OCI-LY1 (cell line): ENCODE measurements around the gene KLK5.
"Not testable (repeated sequence)": the region's sequence is repeated elsewhere in the genome, so short reads cannot be mapped to it uniquely, and the experiment has no call there.

Experiments used
- H2AFZ ChIP-seq: fragments of 200-600 bp; sonication (generic), shearing (Covaris generic); 2 replicates; pipeline ENCODE4 v1.6.0; 2014; ENCODE audit warnings: antibody characterized with exemption, mild to moderate bottlenecking, low read length
- H3F3A ChIP-seq: fragments of 200-600 bp; sonication (generic), shearing (Covaris generic); 2 replicates; pipeline ENCODE4 v1.6.0; 2014; ENCODE audit warnings: mild to moderate bottlenecking, antibody characterized with exemption, low read length, moderate library complexity; ENCODE audit not compliant: insufficient read depth
- H3K27ac ChIP-seq: fragments of 200-600 bp; sonication (generic); 2 replicates; pipeline ENCODE4 v1.5.1; 2014; ENCODE audit warnings: low read length, mixed run types, mild to moderate bottlenecking, low read depth; ENCODE audit not compliant: poor library complexity, severe bottlenecking
- H3K27me3 ChIP-seq: fragments of 200-600 bp; sonication (generic); 2 replicates; pipeline ENCODE4 v1.6.0; 2014; ENCODE audit warnings: antibody characterized with exemption, mild to moderate bottlenecking, low read length, moderate library complexity; ENCODE audit not compliant: insufficient read depth
- H3K36me3 ChIP-seq: fragments of 200-600 bp; sonication (generic); 2 replicates; pipeline ENCODE4 v1.6.1; 2014; ENCODE audit warnings: mild to moderate bottlenecking, antibody characterized with exemption, low read length, moderate library complexity, mixed read lengths; ENCODE audit not compliant: insufficient read depth
- H3K4me1 ChIP-seq: fragments of 200-600 bp; sonication (generic); 2 replicates; pipeline ENCODE4 v1.5.1; 2014; ENCODE audit warnings: mild to moderate bottlenecking, low read length, moderate library complexity; ENCODE audit not compliant: insufficient read depth, severe bottlenecking
- H3K4me2 ChIP-seq: fragments of 200-600 bp; sonication (generic), shearing (Covaris generic); 2 replicates; pipeline ENCODE4 v1.6.1; 2014; ENCODE audit warnings: low read length
- H3K4me3 ChIP-seq: fragments of 200-600 bp; sonication (generic); 2 replicates; pipeline ENCODE4 v1.5.1; 2014; ENCODE audit warnings: low read length, low read depth, mild to moderate bottlenecking, mixed read lengths; ENCODE audit not compliant: poor library complexity, severe bottlenecking
- H3K79me2 ChIP-seq: fragments of 200-600 bp; shearing (Covaris generic); 2 replicates; pipeline ENCODE4 v1.6.1; 2016; ENCODE audit warnings: mixed run types, low read length, mixed read lengths; ENCODE audit not compliant: insufficient read depth
- H3K9ac ChIP-seq: fragments of 200-600 bp; sonication (generic), shearing (Covaris generic); 2 replicates; pipeline ENCODE4 v1.6.1; 2014; ENCODE audit warnings: mild to moderate bottlenecking, low read length, mixed read lengths
- H3K9me2 ChIP-seq: fragments of 200-600 bp; sonication (generic), shearing (Covaris generic); 2 replicates; pipeline ENCODE4 v1.6.1; 2014; ENCODE audit warnings: low read depth, mild to moderate bottlenecking, low read length, mixed read lengths
- H3K9me3 ChIP-seq: fragments of 200-600 bp; shearing (Covaris generic); 2 replicates; pipeline ENCODE4 v1.6.1; 2014; ENCODE audit warnings: low read length, mixed read lengths
- H4K20me1 ChIP-seq: fragments of 200-600 bp; sonication (generic), shearing (Covaris generic); 2 replicates; pipeline ENCODE4 v1.6.0; 2016; ENCODE audit warnings: mild to moderate bottlenecking, low read length; ENCODE audit not compliant: insufficient read depth
- EZH2 ChIP-seq: fragments of 200-600 bp; sonication (generic), shearing (Covaris generic); IDR thresholded peaks from 2 replicates; pipeline ENCODE4 v1.8.0; 2017; ENCODE audit warnings: borderline replicate concordance, mixed run types, mild to moderate bottlenecking, antibody characterized with exemption, low read length, moderate library complexity, mixed read lengths
- TF ChIP-seq, protein P1 (sequence below): fragments of 200-600 bp; sonication (generic), shearing (Covaris generic); IDR thresholded peaks from 2 replicates; pipeline ENCODE4 v1.5.1; 2017; ENCODE audit warnings: mild to moderate bottlenecking, antibody characterized with exemption, low read length, moderate library complexity, mixed read lengths

KLK5 gene

GRCh38 chr19:50975766-50976165 is 22.9 kb upstream of the KLK5 start:
- H3K9me3 ChIP-seq = no peaks in the 10 kb centered on the region
- no peak overlapping the region for H2AFZ ChIP-seq
- no peaks in the 10 kb centered on the region for H3K4me1 ChIP-seq
- no peak overlapping the region for H3K4me2 ChIP-seq
- H3K4me3 ChIP-seq = no peak overlapping the region
- TF ChIP-seq, protein P1, sequence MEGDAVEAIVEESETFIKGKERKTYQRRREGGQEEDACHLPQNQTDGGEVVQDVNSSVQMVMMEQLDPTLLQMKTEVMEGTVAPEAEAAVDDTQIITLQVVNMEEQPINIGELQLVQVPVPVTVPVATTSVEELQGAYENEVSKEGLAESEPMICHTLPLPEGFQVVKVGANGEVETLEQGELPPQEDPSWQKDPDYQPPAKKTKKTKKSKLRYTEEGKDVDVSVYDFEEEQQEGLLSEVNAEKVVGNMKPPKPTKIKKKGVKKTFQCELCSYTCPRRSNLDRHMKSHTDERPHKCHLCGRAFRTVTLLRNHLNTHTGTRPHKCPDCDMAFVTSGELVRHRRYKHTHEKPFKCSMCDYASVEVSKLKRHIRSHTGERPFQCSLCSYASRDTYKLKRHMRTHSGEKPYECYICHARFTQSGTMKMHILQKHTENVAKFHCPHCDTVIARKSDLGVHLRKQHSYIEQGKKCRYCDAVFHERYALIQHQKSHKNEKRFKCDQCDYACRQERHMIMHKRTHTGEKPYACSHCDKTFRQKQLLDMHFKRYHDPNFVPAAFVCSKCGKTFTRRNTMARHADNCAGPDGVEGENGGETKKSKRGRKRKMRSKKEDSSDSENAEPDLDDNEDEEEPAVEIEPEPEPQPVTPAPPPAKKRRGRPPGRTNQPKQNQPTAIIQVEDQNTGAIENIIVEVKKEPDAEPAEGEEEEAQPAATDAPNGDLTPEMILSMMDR = no peak
- TF ChIP-seq EZH2 = no peak
- H3K79me2 ChIP-seq = no peaks in the 10 kb centered on the region
- H3F3A ChIP-seq = no peaks in the 10 kb centered on the region
- H4K20me1 ChIP-seq = no peaks in the 10 kb centered on the region
- H3K27me3 ChIP-seq = no peaks in the 10 kb centered on the region
- H3K36me3 ChIP-seq = no peaks in the 10 kb centered on the region
- H3K9me2 ChIP-seq = no peaks in the 10 kb centered on the region
- H3K27ac ChIP-seq = no peak overlapping the region
- no peak overlapping the region for H3K9ac ChIP-seq

DNA sequence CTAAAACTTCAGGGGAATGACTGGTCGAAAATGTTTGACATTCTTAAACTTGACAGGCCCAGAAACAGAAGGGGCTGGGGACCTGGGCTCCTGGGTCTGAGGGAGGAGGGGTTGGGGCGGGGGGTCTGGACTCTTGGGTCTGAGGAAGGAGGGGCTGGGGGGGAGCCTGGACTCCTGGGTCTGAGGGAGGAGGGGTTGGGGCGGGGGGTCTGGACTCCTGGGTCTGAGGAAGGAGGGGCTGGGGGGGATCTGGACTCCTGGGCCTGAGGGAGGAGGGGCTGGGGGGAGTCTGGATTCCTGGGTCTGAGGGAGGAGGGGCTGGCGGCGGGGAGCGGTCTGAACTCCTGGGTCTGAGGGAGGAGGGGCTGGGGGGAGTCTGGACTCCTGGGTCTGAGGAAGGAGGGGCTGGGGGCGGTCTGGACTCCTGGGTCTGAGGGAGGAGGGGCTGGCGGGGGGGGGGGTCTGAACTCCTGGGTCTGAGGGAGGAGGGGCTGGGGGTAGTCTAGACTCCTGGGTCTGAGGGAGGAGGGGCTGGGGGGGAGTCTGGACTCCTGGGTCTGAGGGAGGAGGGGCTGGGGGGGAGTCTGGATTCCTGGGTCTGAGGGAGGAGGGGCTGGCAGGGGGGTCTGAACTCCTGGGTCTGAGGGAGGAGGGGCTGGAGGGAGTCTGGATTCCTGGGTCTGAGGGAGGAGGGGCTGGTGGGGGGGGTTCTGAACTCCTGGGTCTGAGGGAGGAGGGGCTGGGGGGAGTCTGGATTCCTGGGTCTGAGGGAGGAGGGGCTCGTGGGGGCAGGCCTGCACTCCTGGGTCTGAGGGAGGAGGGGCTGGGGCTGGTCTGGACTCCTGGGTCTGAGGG is 22.1 kb upstream of the KLK5 start:
- H3F3A ChIP-seq = no peaks in the 10 kb centered on the region
- no peak for TF ChIP-seq EZH2
- TF ChIP-seq, protein P1 = no peak
- H3K79me2 ChIP-seq = no peaks in the 10 kb centered on the region
- no peaks in the 10 kb centered on the region for H4K20me1 ChIP-seq
- H3K27me3 ChIP-seq = no peaks in the 10 kb centered on the region
- no peaks in the 10 kb centered on the region for H3K9me2 ChIP-seq
- H2AFZ ChIP-seq = no peak overlapping the region
- no peak overlapping the region for H3K9ac ChIP-seq
- H3K4me3 ChIP-seq = no peak overlapping the region
- H3K27ac ChIP-seq = no peak overlapping the region
- no peaks in the 10 kb centered on the region for H3K36me3 ChIP-seq
- no peaks in the 10 kb centered on the region for H3K4me1 ChIP-seq
- no peaks in the 10 kb centered on the region for H3K9me3 ChIP-seq
- H3K4me2 ChIP-seq = no peak overlapping the region

DNA sequence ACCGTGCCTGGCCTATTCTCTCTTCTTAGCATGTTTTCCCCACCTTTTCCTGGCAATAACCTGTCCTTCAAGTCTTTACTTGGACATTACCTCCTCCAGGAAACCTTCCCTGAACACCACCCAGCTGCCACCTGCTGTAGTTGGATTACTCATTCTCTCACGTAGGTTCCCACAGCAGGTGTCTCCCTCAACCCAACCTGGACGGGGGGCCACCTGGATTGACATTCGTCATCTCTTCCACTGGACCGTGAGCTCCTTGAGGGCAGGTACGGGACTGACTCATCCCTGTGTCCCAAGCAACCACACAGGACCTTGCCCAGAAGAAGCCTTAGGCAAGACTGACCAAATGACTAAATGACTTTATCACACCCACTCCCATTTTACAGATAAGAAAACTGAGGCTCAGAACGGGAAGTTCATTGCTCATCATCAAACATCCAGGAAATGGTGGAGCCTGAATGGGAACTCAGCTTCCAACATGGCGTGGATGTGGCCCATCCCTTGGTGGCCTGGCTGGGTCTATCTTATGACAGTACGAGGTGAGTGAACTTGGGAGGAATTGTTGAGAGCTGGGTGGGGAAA is 20.0 kb upstream of the KLK5 start:
- no peaks in the 10 kb centered on the region for H3K9me2 ChIP-seq
- no peak overlapping the region for H2AFZ ChIP-seq
- H3F3A ChIP-seq = no peaks in the 10 kb centered on the region
- H3K4me2 ChIP-seq = no peak overlapping the region
- no peaks in the 10 kb centered on the region for H3K9me3 ChIP-seq
- H3K79me2 ChIP-seq = no peaks in the 10 kb centered on the region
- no peak for TF ChIP-seq EZH2
- TF ChIP-seq, protein P1 = no peak
- H4K20me1 ChIP-seq = no peaks in the 10 kb centered on the region
- no peak overlapping the region for H3K9ac ChIP-seq
- H3K27me3 ChIP-seq = no peaks in the 10 kb centered on the region
- H3K36me3 ChIP-seq = no peaks in the 10 kb centered on the region
- H3K4me3 ChIP-seq = no peak overlapping the region
- H3K4me1 ChIP-seq = no peaks in the 10 kb centered on the region
- no peak overlapping the region for H3K27ac ChIP-seq

DNA sequence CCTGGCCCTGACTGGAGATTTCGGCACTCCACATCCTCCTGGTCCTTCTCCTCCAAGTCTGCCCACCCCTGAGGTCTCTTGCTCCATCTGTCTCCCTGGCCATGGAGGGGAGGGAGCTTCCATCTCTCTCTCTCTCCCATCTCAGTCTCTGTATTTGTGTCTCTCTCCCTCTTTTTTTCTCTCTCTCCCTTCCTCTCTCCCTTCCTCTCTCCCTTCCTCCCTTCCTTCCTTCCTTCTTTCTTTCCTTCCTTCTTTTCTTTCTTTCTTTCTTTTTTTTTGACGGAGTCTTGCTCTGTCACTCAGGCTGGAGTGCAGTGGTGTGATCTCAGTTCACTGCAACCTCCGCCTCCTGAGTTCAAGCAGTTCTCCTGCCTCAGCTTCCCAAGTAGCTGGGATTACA is 17.0 kb upstream of the KLK5 start:
- H4K20me1 ChIP-seq, H3K9me2 ChIP-seq, H2AFZ ChIP-seq, H3F3A ChIP-seq, H3K27me3 ChIP-seq, H3K4me1 ChIP-seq, H3K79me2 ChIP-seq, H3K9ac ChIP-seq, H3K9me3 ChIP-seq, H3K4me2 ChIP-seq, H3K4me3 ChIP-seq, H3K27ac ChIP-seq, H3K36me3 ChIP-seq: not testable (repeated sequence)
